ENCODE results near the gene GABRP. TPM values are rescaled to one million over a fixed set of nuclear protein-coding genes. Genes with fewer than 3 reads are reported as not detected.
"Not testable (repeated sequence)": the region's sequence is repeated elsewhere in the genome, so short reads cannot be mapped to it uniquely, and the experiment has no call there.

The GABRP gene
- total RNA-seq, 1 donor from 2014 or later = 0.49 TPM

GRCh38 chr5:170760113-170760512 is 23.4 kb upstream of the GABRP start:
- no peaks in the 10 kb centered on the region for H3K9me3 ChIP-seq (replicated peaks)
- TF ChIP-seq CTCF (IDR thresholded peaks at IDR 0.05; ENCODE audit: borderline replicate concordance) = no peak
- H3K4me1 ChIP-seq = peaks cover 42% of the 10 kb centered on the region
- no peak for DNase-seq
- H3K27me3 ChIP-seq (ENCODE audit: low read depth) = no peaks in the 10 kb centered on the region
- no peak overlapping the region for H3K4me3 ChIP-seq
- H3K27ac ChIP-seq (replicated peaks) = peak overlapping the region; percentile 93
- intact Hi-C loops (cut with micrococcal nuclease) = no loop called here
- H3K36me3 ChIP-seq = no peaks in the 10 kb centered on the region

- Histone ChIP-seq H3K27ac (replicated peaks) (no peak overlapping the region), H3K27me3 (ENCODE audit: low read depth) (no peaks in the 10 kb centered on the region), H3K4me1 (peaks cover 35% of the 10 kb centered on the region), H3K36me3 (no peaks in the 10 kb centered on the region), H3K4me3 (no peak overlapping the region), H3K9me3 (replicated peaks) (no peaks in the 10 kb centered on the region)
- intact Hi-C loops (cut with micrococcal nuclease) = no loop called here
- no peak for DNase-seq
- no peak for TF ChIP-seq CTCF (IDR thresholded peaks at IDR 0.05; ENCODE audit: borderline replicate concordance)
Observed at GRCh38 chr5:170761048-170761707, 22.3 kb upstream of the GABRP start.

DNA sequence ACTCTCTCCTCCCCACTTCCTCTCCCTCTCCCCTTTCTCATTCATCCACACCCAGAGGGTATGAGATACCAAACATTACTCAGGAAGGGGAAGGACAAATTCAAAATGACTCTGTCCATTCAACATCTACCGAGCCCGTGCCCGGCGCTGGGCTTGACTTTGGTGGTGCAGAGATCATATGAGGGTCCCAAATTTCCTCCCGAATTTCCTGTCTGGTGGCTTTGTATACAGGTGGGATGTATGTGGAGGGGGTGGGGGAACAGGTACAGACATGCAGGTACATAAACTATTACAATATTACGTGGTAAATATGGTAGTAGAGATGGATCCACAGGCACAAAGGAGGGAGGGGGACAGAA is 21.8 kb upstream of the GABRP start:
- Histone ChIP-seq H3K36me3 (no peaks in the 10 kb centered on the region), H3K4me1 (peaks cover 30% of the 10 kb centered on the region), H3K9me3 (replicated peaks) (no peaks in the 10 kb centered on the region), H3K27me3 (ENCODE audit: low read depth) (no peaks in the 10 kb centered on the region), H3K4me3 (no peak overlapping the region), H3K27ac (replicated peaks) (no peak overlapping the region)
- intact Hi-C loops (cut with micrococcal nuclease) = no loop called here
- DNase-seq = no peak
- TF ChIP-seq CTCF (IDR thresholded peaks at IDR 0.05; ENCODE audit: borderline replicate concordance) = no peak

DNA sequence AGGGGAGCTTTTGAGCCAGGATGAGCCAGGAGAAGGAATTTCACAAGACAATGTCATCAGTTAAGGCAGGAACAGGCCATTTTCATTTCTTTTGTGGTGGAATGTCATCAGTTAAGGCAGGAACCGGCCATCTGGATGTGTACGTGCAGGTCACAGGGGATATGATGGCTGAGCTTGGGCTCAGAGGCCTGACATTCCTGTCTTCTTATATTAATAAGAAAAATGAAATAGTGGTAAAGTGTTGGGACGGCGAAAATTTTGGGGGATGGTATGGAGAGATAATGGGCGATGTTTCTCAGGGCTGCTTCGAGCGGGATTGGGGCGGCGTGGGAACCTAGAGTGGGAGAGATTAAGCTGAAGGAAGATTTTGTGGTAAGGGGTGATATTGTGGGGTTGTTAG is 21.2 kb upstream of the GABRP start:
- H3K4me3 ChIP-seq; H3K36me3 ChIP-seq; intact Hi-C loops (cut with micrococcal nuclease); DNase-seq; H3K9me3 ChIP-seq (replicated peaks); H3K27ac ChIP-seq (replicated peaks); H3K27me3 ChIP-seq (ENCODE audit: low read depth): not testable (repeated sequence)
- H3K4me1 ChIP-seq = peaks cover 26% of the 10 kb centered on the region

DNA sequence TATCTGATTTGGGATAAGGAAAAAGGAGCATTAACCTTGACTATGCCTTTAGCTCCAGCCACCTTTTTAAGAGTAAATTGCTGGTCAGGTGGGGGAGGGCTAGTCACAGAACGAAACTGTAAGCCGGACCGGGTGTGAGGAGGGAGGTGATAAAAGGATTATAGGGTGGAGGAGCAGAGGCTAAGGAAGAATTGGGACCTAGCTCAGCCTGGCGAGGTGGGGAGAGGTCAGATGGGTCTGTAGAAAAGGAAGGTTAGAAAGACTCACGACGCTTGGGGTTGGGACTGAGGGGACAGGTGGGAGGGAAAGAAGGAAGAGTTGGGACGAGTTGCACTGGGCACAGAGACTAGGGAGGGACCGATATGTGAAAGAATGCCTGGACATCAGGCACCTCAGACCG is 17.7 kb upstream of the GABRP start:
- intact Hi-C loops (cut with micrococcal nuclease); H3K36me3 ChIP-seq; H3K9me3 ChIP-seq (replicated peaks): not testable (repeated sequence)

GRCh38 chr5:170769246-170769645 is 14.3 kb upstream of the GABRP start:
- no peak for TF ChIP-seq CTCF (IDR thresholded peaks at IDR 0.05; ENCODE audit: borderline replicate concordance)
- Histone ChIP-seq H3K9me3 (replicated peaks) (no peaks in the 10 kb centered on the region), H3K4me1 (peaks cover 13% of the 10 kb centered on the region), H3K27ac (replicated peaks) (no peak overlapping the region), H3K4me3 (no peak overlapping the region), H3K27me3 (ENCODE audit: low read depth) (no peaks in the 10 kb centered on the region), H3K36me3 (no peaks in the 10 kb centered on the region)
- intact Hi-C loops (cut with micrococcal nuclease) = no loop called here
- DNase-seq = no peak

More for the DNA sequence above, 17.7 kb upstream of the GABRP start:
- not testable (repeated sequence) for H3K27ac ChIP-seq (replicated peaks); H3K27me3 ChIP-seq (ENCODE audit: low read depth); DNase-seq; H3K4me3 ChIP-seq
- H3K4me1 ChIP-seq = peaks cover 13% of the 10 kb centered on the region

Data from left ventricle myocardium inferior (tissue), 1 donor.